ENCODE measurements around the gene IL23A. TPM values are rescaled to one million over a fixed set of nuclear protein-coding genes. Genes with fewer than 3 reads are reported as not detected.

IL23A gene
- total RNA-seq, 4 donors from 2014 or later: not detected

- 74 to 94% methylated on average over 6 to 12 of the region's 12 CpGs for WGBS, 2 donors (ENCODE audit: low coverage in 1 of 2)
- Histone ChIP-seq H3K27ac (no peak overlapping the region), H3K4me1 (peaks cover 0 to 16% (median 9%) of the 10 kb centered on the region in 3 donors), H3K27me3 (no peaks in the 10 kb centered on the region), H3K4me3 (no peak overlapping the region), H3K36me3 (peaks cover 0 to 83% of the 10 kb centered on the region in 2 donors), H3K9me3 (no peaks in the 10 kb centered on the region)
- TF ChIP-seq POLR2A (IDR thresholded peaks at IDR 0.05) (no peak), POLR2AphosphoS5 (IDR thresholded peaks at IDR 0.05) (no peak), EP300 (IDR thresholded peaks at IDR 0.05) (no peak), CTCF (IDR thresholded peaks at IDR 0.05) (no peak)
- no peak for ATAC-seq
These were observed 27.7 kb upstream of the IL23A start for GRCh38 chr12:56311003-56311402.

GRCh38 chr12:56315249-56315621 lies 23.4 kb upstream of the IL23A start:
- Histone ChIP-seq H3K4me1 (peaks cover 0 to 25% (median 9%) of the 10 kb centered on the region in 3 donors), H3K36me3 (peaks cover 0 to 68% of the 10 kb centered on the region in 2 donors), H3K4me3 (peak overlapping the region; percentile 71 to 89), H3K9me3 (no peaks in the 10 kb centered on the region), H3K27me3 (no peaks in the 10 kb centered on the region), H3K27ac (peak overlapping the region; percentile 69 to 96 (median 93))
- TF ChIP-seq CTCF (IDR thresholded peaks at IDR 0.05): no peak
- TF ChIP-seq POLR2A (IDR thresholded peaks at IDR 0.05): no peak
- no CpG with 5 or more reads among the region's 11 CpGs for WGBS, 2 donors (ENCODE audit: low coverage in 1 of 2)
- no peak for ATAC-seq

- peak; percentile 98 for ATAC-seq
- WGBS, 2 donors (ENCODE audit: low coverage in 1 of 2): 0% methylated on average over 3 to 9 of the region's 62 CpGs
- H3K36me3 ChIP-seq: peaks cover 0 to 68% of the 10 kb centered on the region in 2 donors
These were observed 22.8 kb upstream of the IL23A start, which contains the start of gene CNPY2 for GRCh38 chr12:56315622-56316473. CNPY2 (minus strand) TSS chr12:56315988; CDS start chr12:56315217, 771 bp downstream.

GRCh38 chr12:56317675-56318074 lies 21.0 kb upstream of the IL23A start:
- no peak for ATAC-seq
- TF ChIP-seq EP300 (IDR thresholded peaks at IDR 0.05) (no peak), CTCF (IDR thresholded peaks at IDR 0.05) (no peak), POLR2A (IDR thresholded peaks at IDR 0.05) (no peak), POLR2AphosphoS5 (IDR thresholded peaks at IDR 0.05) (no peak)
- Histone ChIP-seq H3K27ac (no peak overlapping the region), H3K9me3 (no peaks in the 10 kb centered on the region), H3K27me3 (no peaks in the 10 kb centered on the region), H3K36me3 (peaks cover 0 to 68% of the 10 kb centered on the region in 2 donors), H3K4me1 (peaks cover 0 to 25% (median 9%) of the 10 kb centered on the region in 3 donors), H3K4me3 (no peak overlapping the region)
- 79 to 89% methylated on average over 3 of the region's 3 CpGs for WGBS, 2 donors (ENCODE audit: low coverage in 1 of 2)

More at GRCh38 chr12:56315622-56316473, 22.8 kb upstream of the IL23A start, which contains the start of gene CNPY2:
- H3K4me3 ChIP-seq: peak within 1 kb of the TSS; percentile 71 to 89
- H3K27me3 ChIP-seq: no peaks in the 10 kb centered on the region
- TF ChIP-seq CTCF (IDR thresholded peaks at IDR 0.05): peak in 3 of 4 experiments; percentile 16 to 42 (median 29)
- TF ChIP-seq EP300 (IDR thresholded peaks at IDR 0.05): no peak
- peak; percentile 75 for TF ChIP-seq POLR2AphosphoS5 (IDR thresholded peaks at IDR 0.05)
- peak; percentile 75 to 76 for TF ChIP-seq POLR2A (IDR thresholded peaks at IDR 0.05)
- peak within 1 kb of the TSS; percentile 69 to 96 (median 93) for H3K27ac ChIP-seq
- no peaks in the 10 kb centered on the region for H3K9me3 ChIP-seq
- peaks cover 0 to 25% (median 9%) of the 10 kb centered on the region in 3 donors for H3K4me1 ChIP-seq

Measured in gastroesophageal sphincter (tissue), 4 donors.